SK-N-SH treated with all-trans-retinoic acid at 6 μM for 48 hours (cell line): Measurements from ENCODE around the gene CHST12.

Source experiments
- ATAC-seq: fragments of 200-7000 bp; cut with Tn5 transposase; 3 replicates; pipeline ENCODE4 v1.9.1; 2020; ENCODE audit warnings: mild to moderate bottlenecking, moderate library complexity
- ARNTL ChIP-seq: fragments of 450-650 bp; formaldehyde crosslinking; IDR thresholded peaks from 2 replicates; pipeline ENCODE4 v1.5.0; 2020; ENCODE audit warnings: low read depth, mild to moderate bottlenecking, moderate library complexity, borderline replicate concordance
- BACH2 ChIP-seq: fragments of 250-450 bp; sonication (Bioruptor Pico); IDR thresholded peaks from 2 replicates; pipeline ENCODE4 v1.9.0; 2021; ENCODE audit warnings: mild to moderate bottlenecking, borderline replicate concordance
- CREB5 ChIP-seq: fragments of 250-450 bp; sonication (Bioruptor Pico); IDR thresholded peaks from 2 replicates; pipeline ENCODE4 v1.5.1; 2020; ENCODE audit warnings: low read depth, mild to moderate bottlenecking, moderate library complexity
- CSDC2 ChIP-seq: fragments of 250-450 bp; sonication (Bioruptor Pico); IDR thresholded peaks from 2 replicates; pipeline ENCODE4 v1.5.0; 2020; ENCODE audit warnings: mild to moderate bottlenecking, moderate library complexity
- CSRNP3 ChIP-seq: fragments of 250-450 bp; sonication (Bioruptor Pico); IDR thresholded peaks from 2 replicates; pipeline ENCODE4 v1.5.1; 2021; ENCODE audit warnings: mild to moderate bottlenecking, moderate library complexity
- ESRRG ChIP-seq: fragments of 250-450 bp; sonication (Bioruptor Pico); IDR thresholded peaks from 2 replicates; pipeline ENCODE4 v1.6.1; 2021; ENCODE audit warnings: mild to moderate bottlenecking
- ISL1 ChIP-seq: fragments of 250-450 bp; sonication (Bioruptor Pico); IDR thresholded peaks from 2 replicates; pipeline ENCODE4 v2.1.2; 2022; ENCODE audit warnings: mild to moderate bottlenecking, moderate library complexity
- OSR1 ChIP-seq: fragments of 250-450 bp; sonication (Bioruptor Pico); IDR thresholded peaks from 2 replicates; pipeline ENCODE4 v1.8.0; 2022; ENCODE audit warnings: moderate library complexity, mild to moderate bottlenecking, inconsistent platforms
- POU6F1 ChIP-seq: fragments of 250-450 bp; sonication (Bioruptor Pico); IDR thresholded peaks from 2 replicates; pipeline ENCODE4 v1.8.0; 2021; ENCODE audit warnings: low read depth, mild to moderate bottlenecking, moderate library complexity, borderline replicate concordance
- PPARA ChIP-seq: fragments of 250-450 bp; sonication (Bioruptor Pico); IDR thresholded peaks from 2 replicates; pipeline ENCODE4 v1.5.0; 2020; ENCODE audit warnings: mild to moderate bottlenecking, borderline replicate concordance
- RARB ChIP-seq: fragments of 250-450 bp; sonication (Bioruptor Pico); IDR thresholded peaks from 2 replicates; pipeline ENCODE4 v1.8.0; 2021; ENCODE audit warnings: mild to moderate bottlenecking, moderate library complexity
- SNAI2 ChIP-seq: fragments of 250-450 bp; sonication (Bioruptor Pico); IDR thresholded peaks from 2 replicates; pipeline ENCODE4 v1.5.0; 2020; ENCODE audit warnings: mild to moderate bottlenecking, moderate library complexity
- TCF4 ChIP-seq: fragments of 250-450 bp; sonication (Bioruptor Pico); IDR thresholded peaks from 2 replicates; pipeline ENCODE4 v1.8.0; 2021; ENCODE audit warnings: mild to moderate bottlenecking, moderate library complexity, borderline replicate concordance
- TOX ChIP-seq: fragments of 250-450 bp; sonication (Bioruptor Pico); IDR thresholded peaks from 2 replicates; pipeline ENCODE4 v1.8.0; 2021; ENCODE audit warnings: mild to moderate bottlenecking, moderate library complexity, borderline replicate concordance
- TSHZ2 ChIP-seq: fragments of 250-450 bp; sonication (Bioruptor Pico); IDR thresholded peaks from 2 replicates; pipeline ENCODE4 v1.5.0; 2020; ENCODE audit warnings: mild to moderate bottlenecking, moderate library complexity
- ZFP3 ChIP-seq: fragments of 250-450 bp; sonication (Bioruptor Pico); IDR thresholded peaks from 2 replicates; pipeline ENCODE4 v1.5.0; 2020; ENCODE audit warnings: mild to moderate bottlenecking, moderate library complexity
- ZFP30 ChIP-seq: fragments of 450-650 bp; formaldehyde crosslinking; IDR thresholded peaks from 2 replicates; pipeline ENCODE4 v1.5.0; 2022; ENCODE audit warnings: mild to moderate bottlenecking, moderate library complexity
- ZNF70 ChIP-seq: fragments of 450-650 bp; formaldehyde crosslinking; IDR thresholded peaks from 2 replicates; pipeline ENCODE4 v1.5.0; 2020; ENCODE audit warnings: mild to moderate bottlenecking, moderate library complexity

CHST12 gene

GRCh38 chr7:2475678-2476015 lies 72.2 kb downstream of the CHST12 start:
- no peak for TF ChIP-seq CSDC2 (CRISPR knock-in tag)
- TF ChIP-seq ZNF70 = no peak
- no peak for TF ChIP-seq RARB (CRISPR knock-in tag)
- TF ChIP-seq ZFP30 (CRISPR knock-in tag) = no peak
- no peak for TF ChIP-seq BACH2 (CRISPR knock-in tag)
- ATAC-seq = no peak

- no peak for ATAC-seq
- TF ChIP-seq ISL1 (CRISPR knock-in tag) = no peak
- TF ChIP-seq ZFP3 (CRISPR knock-in tag) = no peak
- no peak for TF ChIP-seq PPARA (CRISPR knock-in tag)
- no peak for TF ChIP-seq TCF4 (CRISPR knock-in tag)
- TF ChIP-seq ZNF70 = no peak
- no peak for TF ChIP-seq ARNTL (CRISPR knock-in tag)
- no peak for TF ChIP-seq CREB5 (CRISPR knock-in tag)
- TF ChIP-seq ESRRG = no peak
- TF ChIP-seq SNAI2 (CRISPR knock-in tag) = no peak
- no peak for TF ChIP-seq TSHZ2
- TF ChIP-seq OSR1 (CRISPR knock-in tag) = no peak
- no peak for TF ChIP-seq POU6F1 (CRISPR knock-in tag)
- TF ChIP-seq CSRNP3 (CRISPR knock-in tag) = no peak
These were observed 72.9 kb downstream of the CHST12 start, which contains the start of gene GRIFIN for GRCh38 chr7:2476298-2476697. GRIFIN (minus strand) TSS chr7:2476398; CDS start chr7:2476383, 15 bp downstream.

GRCh38 chr7:2476776-2477446 lies 73.5 kb downstream of the CHST12 start:
- TF ChIP-seq TSHZ2 = no peak
- TF ChIP-seq TOX (CRISPR knock-in tag) = no peak
- peak; percentile 2; the same call in 2 of the 3 replicates for ATAC-seq
